ENCODE results near the gene C1orf74.
A peak's percentile ranks its signal among the peaks of the same experiment; 100 is the strongest.

Gene C1orf74

GRCh38 chr1:209755926-209756614 lies 28.3 kb downstream of the C1orf74 start, which contains the start of gene TRAF3IP3:
Gene TRAF3IP3 (plus strand): TSS chr1:209756053. CDS start chr1:209760040, 3,987 bp downstream.
- H4K91ac ChIP-seq (ENCODE audit: low read length), result no peak within 1 kb of the TSS
- no peaks in the 10 kb centered on the region for H3K36me3 ChIP-seq (ENCODE audit: control insufficient read depth in 1 of 2, insufficient read depth in 2 of 2, low read depth in 1 of 2, low read length in 2 of 2)
- H3K79me1 ChIP-seq (replicated peaks; ENCODE audit: low read length, poor library complexity, severe bottlenecking), result no peaks in the 10 kb centered on the region
- peak within 1 kb of the TSS in 1 of 2 experiments; percentile 17 for H2BK12ac ChIP-seq (ENCODE audit: low read length in 2 of 2)
- peaks cover 17 to 20% of the 10 kb centered on the region in 2 experiments for H3K27me3 ChIP-seq (ENCODE audit: control insufficient read depth in 1 of 2, insufficient read depth in 1 of 2, low read length in 2 of 2)
- H2BK15ac ChIP-seq (ENCODE audit: low read depth, poor library complexity, severe bottlenecking), result no peak within 1 kb of the TSS
- no peak within 1 kb of the TSS for H3K4me3 ChIP-seq (ENCODE audit: insufficient read depth in 1 of 2, low read depth in 1 of 2, low read length in 2 of 2)
- H3K4ac ChIP-seq (ENCODE audit: low read depth in 1 of 2, low read length in 2 of 2), result no peak within 1 kb of the TSS
- H3K23ac ChIP-seq (ENCODE audit: low read length in 2 of 2), result no peak within 1 kb of the TSS
- 79% methylated on average over 9 of the region's 10 CpGs for WGBS
- no peak within 1 kb of the TSS for H3K27ac ChIP-seq (ENCODE audit: low read length, poor library complexity, severe bottlenecking)
- H2BK120ac ChIP-seq (ENCODE audit: low read depth, low read length), result no peak within 1 kb of the TSS
- DNase-seq, result no peak
- H3K14ac ChIP-seq (ENCODE audit: low read length in 2 of 2), result no peak within 1 kb of the TSS
- no peak within 1 kb of the TSS for H4K8ac ChIP-seq (ENCODE audit: low read length)
- no peaks in the 10 kb centered on the region for H3K9me3 ChIP-seq (ENCODE audit: control insufficient read depth, low read length)
- H2AFZ ChIP-seq (ENCODE audit: low read depth, low read length), result no peak within 1 kb of the TSS
- no peak within 1 kb of the TSS for H2BK5ac ChIP-seq (ENCODE audit: low read depth, low read length, poor library complexity, severe bottlenecking)
- H3K9ac ChIP-seq (ENCODE audit: low read length), result no peak within 1 kb of the TSS
- no peaks in the 10 kb centered on the region for H3K4me1 ChIP-seq (ENCODE audit: control insufficient read depth, insufficient read depth, low read depth, low read length)
- H3K18ac ChIP-seq (ENCODE audit: low read depth in 1 of 2, low read length in 2 of 2), result no peak within 1 kb of the TSS
- no peak within 1 kb of the TSS for H3K4me2 ChIP-seq (ENCODE audit: low read length, poor library complexity, severe bottlenecking)
- H2AK5ac ChIP-seq (ENCODE audit: low read length, severe bottlenecking), result no peak within 1 kb of the TSS

GRCh38 chr1:209755256-209755655 lies 29.1 kb downstream of the C1orf74 start:
- no peak overlapping the region for H2BK5ac ChIP-seq (ENCODE audit: low read depth, low read length, poor library complexity, severe bottlenecking)
- 84% methylated on average over 1 of the region's 1 CpG for WGBS
- no peak overlapping the region for H3K23ac ChIP-seq (ENCODE audit: low read length in 2 of 2)
- H2BK120ac ChIP-seq (ENCODE audit: low read depth, low read length), result no peak overlapping the region
- H2BK12ac ChIP-seq (ENCODE audit: low read length in 2 of 2), result no peak overlapping the region
- H2BK15ac ChIP-seq (ENCODE audit: low read depth, poor library complexity, severe bottlenecking), result no peak overlapping the region
- H3K27me3 ChIP-seq (ENCODE audit: control insufficient read depth in 1 of 2, insufficient read depth in 1 of 2, low read length in 2 of 2), result peaks cover 17 to 20% of the 10 kb centered on the region in 2 experiments
- H3K36me3 ChIP-seq (ENCODE audit: control insufficient read depth in 1 of 2, insufficient read depth in 2 of 2, low read depth in 1 of 2, low read length in 2 of 2), result no peaks in the 10 kb centered on the region
- no peaks in the 10 kb centered on the region for H3K79me1 ChIP-seq (replicated peaks; ENCODE audit: low read length, poor library complexity, severe bottlenecking)
- no peak overlapping the region for H3K9ac ChIP-seq (ENCODE audit: low read length)
- H4K91ac ChIP-seq (ENCODE audit: low read length), result no peak overlapping the region
- H2AK5ac ChIP-seq (ENCODE audit: low read length, severe bottlenecking), result no peak overlapping the region
- H3K4ac ChIP-seq (ENCODE audit: low read depth in 1 of 2, low read length in 2 of 2), result no peak overlapping the region
- no peaks in the 10 kb centered on the region for H3K9me3 ChIP-seq (ENCODE audit: control insufficient read depth, low read length)
- H4K8ac ChIP-seq (ENCODE audit: low read length), result no peak overlapping the region
- no peak overlapping the region for H3K4me2 ChIP-seq (ENCODE audit: low read length, poor library complexity, severe bottlenecking)
- no peak for DNase-seq
- no peaks in the 10 kb centered on the region for H3K4me1 ChIP-seq (ENCODE audit: control insufficient read depth, insufficient read depth, low read depth, low read length)
- H3K18ac ChIP-seq (ENCODE audit: low read depth in 1 of 2, low read length in 2 of 2), result no peak overlapping the region
- H3K27ac ChIP-seq (ENCODE audit: low read length, poor library complexity, severe bottlenecking), result no peak overlapping the region
- H2AFZ ChIP-seq (ENCODE audit: low read depth, low read length), result no peak overlapping the region
- H3K14ac ChIP-seq (ENCODE audit: low read length in 2 of 2), result no peak overlapping the region
- no peak overlapping the region for H3K4me3 ChIP-seq (ENCODE audit: insufficient read depth in 1 of 2, low read depth in 1 of 2, low read length in 2 of 2)

GRCh38 chr1:209752890-209753289 lies 31.5 kb downstream of the C1orf74 start:
- no peak for DNase-seq
- Histone ChIP-seq H3K9me3 (ENCODE audit: control insufficient read depth, low read length) (no peaks in the 10 kb centered on the region), H3K4me1 (ENCODE audit: control insufficient read depth, insufficient read depth, low read depth, low read length) (peaks cover 6% of the 10 kb centered on the region), H2AFZ (ENCODE audit: low read depth, low read length) (no peak overlapping the region), H3K27ac (ENCODE audit: low read length, poor library complexity, severe bottlenecking) (no peak overlapping the region), H3K27me3 (ENCODE audit: control insufficient read depth in 1 of 2, insufficient read depth in 1 of 2, low read length in 2 of 2) (peaks cover 6 to 13% of the 10 kb centered on the region in 2 experiments), H3K23ac (ENCODE audit: low read length in 2 of 2) (no peak overlapping the region), H4K8ac (ENCODE audit: low read length) (no peak overlapping the region), H2BK120ac (ENCODE audit: low read depth, low read length) (no peak overlapping the region), H2AK5ac (ENCODE audit: low read length, severe bottlenecking) (no peak overlapping the region), H3K79me1 (replicated peaks; ENCODE audit: low read length, poor library complexity, severe bottlenecking) (no peaks in the 10 kb centered on the region), H3K4me2 (ENCODE audit: low read length, poor library complexity, severe bottlenecking) (no peak overlapping the region), H4K91ac (ENCODE audit: low read length) (no peak overlapping the region), H2BK15ac (ENCODE audit: low read depth, poor library complexity, severe bottlenecking) (no peak overlapping the region), H3K4ac (ENCODE audit: low read depth in 1 of 2, low read length in 2 of 2) (no peak overlapping the region), H3K9ac (ENCODE audit: low read length) (no peak overlapping the region), H2BK12ac (ENCODE audit: low read length in 2 of 2) (no peak overlapping the region), H3K14ac (ENCODE audit: low read length in 2 of 2) (no peak overlapping the region), H2BK5ac (ENCODE audit: low read depth, low read length, poor library complexity, severe bottlenecking) (no peak overlapping the region), H3K4me3 (ENCODE audit: insufficient read depth in 1 of 2, low read depth in 1 of 2, low read length in 2 of 2) (no peak overlapping the region), H3K18ac (ENCODE audit: low read depth in 1 of 2, low read length in 2 of 2) (no peak overlapping the region), H3K36me3 (ENCODE audit: control insufficient read depth in 1 of 2, insufficient read depth in 2 of 2, low read depth in 1 of 2, low read length in 2 of 2) (no peaks in the 10 kb centered on the region)
- WGBS, result 86% methylated on average over 2 of the region's 3 CpGs

- no peak overlapping the region for H4K91ac ChIP-seq (ENCODE audit: low read length)
- H2AFZ ChIP-seq (ENCODE audit: low read depth, low read length), result no peak overlapping the region
- H3K27me3 ChIP-seq (ENCODE audit: control insufficient read depth in 1 of 2, insufficient read depth in 1 of 2, low read length in 2 of 2), result peaks cover 2 to 9% of the 10 kb centered on the region in 2 experiments
- DNase-seq, result no peak
- no peak overlapping the region for H2BK120ac ChIP-seq (ENCODE audit: low read depth, low read length)
- no peaks in the 10 kb centered on the region for H3K36me3 ChIP-seq (ENCODE audit: control insufficient read depth in 1 of 2, insufficient read depth in 2 of 2, low read depth in 1 of 2, low read length in 2 of 2)
- H2BK12ac ChIP-seq (ENCODE audit: low read length in 2 of 2), result no peak overlapping the region
- no peak overlapping the region for H2BK5ac ChIP-seq (ENCODE audit: low read depth, low read length, poor library complexity, severe bottlenecking)
- no peak overlapping the region for H3K14ac ChIP-seq (ENCODE audit: low read length in 2 of 2)
- no peak overlapping the region for H3K23ac ChIP-seq (ENCODE audit: low read length in 2 of 2)
- 58% methylated on average over 5 of the region's 5 CpGs for WGBS
- H2BK15ac ChIP-seq (ENCODE audit: low read depth, poor library complexity, severe bottlenecking), result no peak overlapping the region
- H3K27ac ChIP-seq (ENCODE audit: low read length, poor library complexity, severe bottlenecking), result no peak overlapping the region
- no peak overlapping the region for H3K18ac ChIP-seq (ENCODE audit: low read depth in 1 of 2, low read length in 2 of 2)
- no peak overlapping the region for H2AK5ac ChIP-seq (ENCODE audit: low read length, severe bottlenecking)
- H3K4me2 ChIP-seq (ENCODE audit: low read length, poor library complexity, severe bottlenecking), result no peak overlapping the region
- no peaks in the 10 kb centered on the region for H3K79me1 ChIP-seq (replicated peaks; ENCODE audit: low read length, poor library complexity, severe bottlenecking)
- no peaks in the 10 kb centered on the region for H3K9me3 ChIP-seq (ENCODE audit: control insufficient read depth, low read length)
- H3K9ac ChIP-seq (ENCODE audit: low read length), result no peak overlapping the region
- no peak overlapping the region for H4K8ac ChIP-seq (ENCODE audit: low read length)
- no peak overlapping the region for H3K4me3 ChIP-seq (ENCODE audit: insufficient read depth in 1 of 2, low read depth in 1 of 2, low read length in 2 of 2)
- H3K4me1 ChIP-seq (ENCODE audit: control insufficient read depth, insufficient read depth, low read depth, low read length), result peaks cover 11% of the 10 kb centered on the region
- H3K4ac ChIP-seq (ENCODE audit: low read depth in 1 of 2, low read length in 2 of 2), result no peak overlapping the region
Measured at GRCh38 chr1:209751627-209752231, 32.6 kb downstream of the C1orf74 start.
